ENCODE data around the gene MOB3A. TPM values are rescaled to one million over a fixed set of nuclear protein-coding genes. Genes with fewer than 3 reads are reported as not detected.

MOB3A gene
- 5.9 and 9.4 TPM in 2 replicates for total RNA-seq (2014; rRNA removed; shearing (Covaris generic))
- polyA plus RNA-seq (2016; fragmentation: Nextera tagmentation; extraction: Ambion mirVana): 2.9 TPM in 2 replicates
- long read RNA-seq: 0 reads

GRCh38 chr19:2096034-2096479 lies at the start of gene MOB3A:
Gene MOB3A (minus strand): TSS chr19:2096326. CDS start chr19:2078560, 17,766 bp downstream.
- Histone ChIP-seq H3K36me3 (ENCODE audit: insufficient read depth) (no peaks in the 10 kb centered on the region), H3K27me3 (ENCODE audit: insufficient read depth) (no peaks in the 10 kb centered on the region), H3K27ac (ENCODE audit: low read depth) (0 out of 2 replicates have a peak within 1 kb of the TSS, but pooled peaks have one; percentile 66), H3K79me2 (replicated peaks; ENCODE audit: insufficient read depth) (no peaks in the 10 kb centered on the region), H3K4me2 (peak within 1 kb of the TSS; percentile 86), H3K4me1 (ENCODE audit: insufficient read depth) (no peaks in the 10 kb centered on the region; the same call in 1 of the 2 replicates), H4K20me1 (replicated peaks; ENCODE audit: insufficient read depth) (no peaks in the 10 kb centered on the region; the same call in 1 of the 2 replicates), H3F3A (replicated peaks; ENCODE audit: low read depth) (peaks cover 6% of the 10 kb centered on the region; the same call in 1 of the 2 replicates), H2AFZ (peak within 1 kb of the TSS; percentile 94), H3K4me3 (peak within 1 kb of the TSS; percentile 75), H3K9me2 (ENCODE audit: insufficient read depth) (no peaks in the 10 kb centered on the region)
- DNase-seq (ENCODE audit: low spot score) (peak; percentile 90), ATAC-seq (peak; percentile 62)
- Mint-ChIP-seq H3K9me3 (no peaks in the 10 kb centered on the region), H3K27me3 (ENCODE audit: insufficient read depth, low read depth, poor library complexity) (peaks cover 9% of the 10 kb centered on the region), H3K4me3 (peak within 1 kb of the TSS; percentile 80), H3K27ac (0 out of 2 replicates have a peak within 1 kb of the TSS, but pooled peaks have one; percentile 40), H3K36me3 (ENCODE audit: low read depth) (peaks cover 9% of the 10 kb centered on the region; the same call in 2 of the 3 replicates), H3K4me1 (peaks cover 5% of the 10 kb centered on the region; the same call in 1 of the 3 replicates)
- TF ChIP-seq CREB1 (CRISPR knock-in tag; IDR thresholded peaks at IDR 0.05; ENCODE audit: low read depth) (peak; percentile 54; the same call in 1 of the 2 replicates), CTCF (conservative IDR thresholded peaks at IDR 0.05; ENCODE audit: low read depth in 2 of 2) (peak; percentile 47), POLR2AphosphoS5 (IDR thresholded peaks at IDR 0.05; ENCODE audit: low read depth) (peak; percentile 60), EZH2phosphoT487 (IDR thresholded peaks at IDR 0.05; ENCODE audit: unreplicated experiment) (no peak), ZNF462 (CRISPR knock-in tag; IDR thresholded peaks at IDR 0.05) (no peak), EZH2 (IDR thresholded peaks at IDR 0.05; ENCODE audit: low read depth, unreplicated experiment) (no peak), ZNF114 (CRISPR knock-in tag; IDR thresholded peaks at IDR 0.05) (no peak), REST (IDR thresholded peaks at IDR 0.05; ENCODE audit: unreplicated experiment) (no peak)
- TF ChIP-seq, protein P1, sequence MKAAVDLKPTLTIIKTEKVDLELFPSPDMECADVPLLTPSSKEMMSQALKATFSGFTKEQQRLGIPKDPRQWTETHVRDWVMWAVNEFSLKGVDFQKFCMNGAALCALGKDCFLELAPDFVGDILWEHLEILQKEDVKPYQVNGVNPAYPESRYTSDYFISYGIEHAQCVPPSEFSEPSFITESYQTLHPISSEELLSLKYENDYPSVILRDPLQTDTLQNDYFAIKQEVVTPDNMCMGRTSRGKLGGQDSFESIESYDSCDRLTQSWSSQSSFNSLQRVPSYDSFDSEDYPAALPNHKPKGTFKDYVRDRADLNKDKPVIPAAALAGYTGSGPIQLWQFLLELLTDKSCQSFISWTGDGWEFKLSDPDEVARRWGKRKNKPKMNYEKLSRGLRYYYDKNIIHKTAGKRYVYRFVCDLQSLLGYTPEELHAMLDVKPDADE (IDR thresholded peaks at IDR 0.05): no peak
